Liver (tissue), 9 donors: Measurements from ENCODE around the gene LEKR1. TPM values are rescaled to one million over a fixed set of nuclear protein-coding genes. Genes with fewer than 3 reads are reported as not detected.

Experiments
- DNase-seq: peaks from one replicate; pipeline ENCODE4 v3.0.0-alpha.2; 2017; ENCODE audit warnings: low spot score
- H3K27ac ChIP-seq, 2 donors: one replicate each; pipeline ENCODE4 v1.7.0; 2013; ENCODE audit warnings: inconsistent platforms in 2 of 2, low read length in 2 of 2, control low read depth in 1 of 2, low read depth in 1 of 2, mild to moderate bottlenecking in 1 of 2
- H3K27me3 ChIP-seq, 4 donors: one replicate each; pipeline versions ENCODE4 v1.6.1 to v1.7.0; 2013; ENCODE audit warnings: low read length in 3 of 4, inconsistent platforms in 1 of 4, mild to moderate bottlenecking in 1 of 4, moderate library complexity in 1 of 4; ENCODE audit not compliant: control insufficient read depth in 4 of 4, insufficient read depth in 4 of 4
- H3K36me3 ChIP-seq, 4 donors: one replicate each; pipeline versions ENCODE4 v1.6.1 to v1.7.0; 2013; ENCODE audit warnings: low read length in 3 of 4, mild to moderate bottlenecking in 3 of 4, low read depth in 1 of 4, moderate library complexity in 1 of 4; ENCODE audit not compliant: control insufficient read depth in 4 of 4, insufficient read depth in 3 of 4
- H3K4me1 ChIP-seq, 4 donors: one replicate each; pipeline versions ENCODE4 v1.6.1 to v1.7.0; 2013; ENCODE audit warnings: low read length in 3 of 4, mild to moderate bottlenecking in 3 of 4, moderate library complexity in 1 of 4; ENCODE audit not compliant: control insufficient read depth in 4 of 4, insufficient read depth in 4 of 4
- H3K4me3 ChIP-seq, 3 donors: one replicate each; pipeline versions ENCODE4 v1.6.1 to v1.7.0; 2013; ENCODE audit warnings: low read length in 3 of 3, control low read depth in 1 of 3, low read depth in 1 of 3, mild to moderate bottlenecking in 1 of 3
- H3K9ac ChIP-seq, 2 donors: one replicate each; pipeline ENCODE4 v1.7.0; 2013; ENCODE audit warnings: low read length in 2 of 2, mild to moderate bottlenecking in 2 of 2, moderate library complexity in 2 of 2, control low read depth in 1 of 2, low read depth in 1 of 2
- H3K9me3 ChIP-seq, 4 donors: one replicate each; pipeline versions ENCODE4 v1.6.1 to v1.7.0; 2013; ENCODE audit warnings: low read length in 3 of 4; ENCODE audit not compliant: control insufficient read depth in 4 of 4
- EGR1 ChIP-seq, 2 donors: IDR thresholded peaks; 2 replicates each; pipeline ENCODE4 v1.6.1; 2016 to 2018; ENCODE audit warnings: antibody characterized with exemption in 2 of 2, low read depth in 2 of 2
- FOXA1 ChIP-seq: IDR thresholded peaks from 2 replicates; pipeline ENCODE4 v1.6.1; 2016; ENCODE audit warnings: antibody characterized with exemption
- FOXA2 ChIP-seq: IDR thresholded peaks from 2 replicates; pipeline ENCODE4 v1.6.1; 2016; ENCODE audit warnings: antibody characterized with exemption
- GABPA ChIP-seq, 2 donors: IDR thresholded peaks in 1 of 2; conservative IDR thresholded peaks in 1 of 2; 2 replicates each; pipeline ENCODE4 v1.6.1; 2016; ENCODE audit warnings: antibody characterized with exemption in 2 of 2, mild to moderate bottlenecking in 1 of 2, moderate library complexity in 1 of 2
- HNF4A ChIP-seq, 2 donors: conservative IDR thresholded peaks; 2 replicates each; pipeline ENCODE4 v1.6.1; 2016; ENCODE audit warnings: antibody characterized with exemption in 2 of 2, mild to moderate bottlenecking in 2 of 2
- HNF4G ChIP-seq: IDR thresholded peaks from 2 replicates; pipeline ENCODE4 v1.6.1; 2016; ENCODE audit warnings: antibody characterized with exemption
- JUND ChIP-seq, 2 donors: IDR thresholded peaks; 2 replicates each; pipeline ENCODE4 v1.6.1; 2016; ENCODE audit warnings: antibody characterized with exemption in 2 of 2
- NR2F2 ChIP-seq: IDR thresholded peaks from 2 replicates; pipeline ENCODE4 v1.6.1; 2016; ENCODE audit warnings: antibody characterized with exemption
- RAD21 ChIP-seq, 2 donors: IDR thresholded peaks; 2 replicates each; pipeline ENCODE4 v1.6.1; 2016; ENCODE audit warnings: antibody characterized with exemption in 2 of 2, mild to moderate bottlenecking in 2 of 2
- RXRA ChIP-seq, 2 donors: IDR thresholded peaks; 2 replicates each; pipeline ENCODE4 v1.6.1; 2017 to 2018; ENCODE audit warnings: antibody characterized with exemption in 2 of 2, mild to moderate bottlenecking in 1 of 2
- SP1 ChIP-seq: IDR thresholded peaks from 2 replicates; pipeline ENCODE4 v1.6.1; 2018; ENCODE audit warnings: antibody characterized with exemption, mild to moderate bottlenecking
- TAF1 ChIP-seq: conservative IDR thresholded peaks from 2 replicates; pipeline ENCODE4 v1.6.1; 2016; ENCODE audit warnings: antibody characterized with exemption, mild to moderate bottlenecking
- YY1 ChIP-seq: IDR thresholded peaks from 2 replicates; pipeline ENCODE4 v1.6.1; 2016; ENCODE audit warnings: antibody characterized with exemption, mild to moderate bottlenecking
- ZBTB33 ChIP-seq: IDR thresholded peaks from 2 replicates; pipeline ENCODE4 v1.6.1; 2016; ENCODE audit warnings: antibody characterized with exemption
- polyA plus RNA-seq, 2 donors: library from polyadenylated mRNA; stranded (reverse) in 1 of 2; unstranded in 1 of 2; fragments of 200-250 nt in 1 of 2; fragments of >200 nt in 1 of 2; fragmentation: Nextera tagmentation in 1 of 2; extraction: Ambion mirVana in 1 of 2; gene quantifications; one replicate each; pipeline versions ENCODE4 v1.2.1 to v1.2.3, GENCODE V29; 2013 to 2015
- total RNA-seq, 2 donors: library from RNA; depleted of rRNA; stranded (reverse); fragments of >200 nt; gene quantifications; one replicate each; pipeline ENCODE4 v1.2.3, GENCODE V29; 2014
- TF ChIP-seq, protein P1 (sequence below): IDR thresholded peaks from 2 replicates; pipeline ENCODE4 v1.6.1; 2016; ENCODE audit warnings: antibody characterized with exemption
- TF ChIP-seq, protein P2 (sequence below): fragments of 150-350 bp; IDR thresholded peaks from 2 replicates; pipeline ENCODE4 v1.5.1; 2017; ENCODE audit warnings: improper control_type of control experiment, low read depth, low read length; ENCODE audit not compliant: missing input control
- TF ChIP-seq, protein P3 (sequence below): IDR thresholded peaks from 2 replicates; pipeline ENCODE4 v1.6.1; 2016; ENCODE audit warnings: antibody characterized with exemption, mild to moderate bottlenecking
- TF ChIP-seq, protein P4 (sequence below): IDR thresholded peaks from 2 replicates; pipeline ENCODE4 v1.6.1; 2016; ENCODE audit warnings: antibody characterized with exemption
- donor health status: healthy.
- donor health status: healthy.
- donor health status: healthy.
- donor health status: healthy.
- donor health status: healthy.

The LEKR1 gene
- total and polyA plus RNA-seq, 4 donors, result 0.19 to 0.72 (median 0.44) TPM

DNA sequence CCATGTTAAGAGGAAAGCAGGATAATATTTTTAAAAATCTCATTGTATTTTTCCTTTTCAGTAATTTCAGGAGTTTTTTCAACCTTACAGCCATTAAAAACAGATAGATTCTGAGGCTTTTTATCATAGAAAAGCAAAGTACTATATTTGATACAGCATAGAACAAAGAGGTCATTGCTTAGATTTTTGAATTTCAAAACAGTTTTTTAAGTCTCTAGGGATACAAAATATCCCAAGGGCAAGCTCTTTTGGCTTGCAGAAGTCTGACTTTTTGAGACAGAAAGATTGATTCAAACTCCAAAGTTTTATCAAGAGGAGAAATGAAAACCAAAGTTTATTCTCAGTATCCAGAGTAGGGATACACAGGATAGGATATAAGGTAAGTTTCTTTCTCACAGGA lies 49.3 kb upstream of the LEKR1 start:
- no peak for DNase-seq
- TF ChIP-seq RAD21 (IDR thresholded peaks at IDR 0.05) (no peak), FOXA2 (no peak), EGR1 (IDR thresholded peaks at IDR 0.05; ENCODE audit: low read depth in 2 of 2) (no peak), FOXA1 (no peak), YY1 (no peak), JUND (IDR thresholded peaks at IDR 0.05) (no peak), HNF4A (conservative IDR thresholded peaks at IDR 0.05) (no peak), SP1 (no peak), NR2F2 (no peak), HNF4G (no peak), RXRA (IDR thresholded peaks at IDR 0.05) (no peak), ZBTB33 (no peak), TAF1 (no peak), GABPA (IDR thresholded peaks at IDR 0.05 in 1 of 2, conservative IDR thresholded peaks at IDR 0.05 in 1 of 2) (no peak)
- TF ChIP-seq, protein P1, sequence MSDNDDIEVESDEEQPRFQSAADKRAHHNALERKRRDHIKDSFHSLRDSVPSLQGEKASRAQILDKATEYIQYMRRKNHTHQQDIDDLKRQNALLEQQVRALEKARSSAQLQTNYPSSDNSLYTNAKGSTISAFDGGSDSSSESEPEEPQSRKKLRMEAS, result no peak
- TF ChIP-seq, protein P2, sequence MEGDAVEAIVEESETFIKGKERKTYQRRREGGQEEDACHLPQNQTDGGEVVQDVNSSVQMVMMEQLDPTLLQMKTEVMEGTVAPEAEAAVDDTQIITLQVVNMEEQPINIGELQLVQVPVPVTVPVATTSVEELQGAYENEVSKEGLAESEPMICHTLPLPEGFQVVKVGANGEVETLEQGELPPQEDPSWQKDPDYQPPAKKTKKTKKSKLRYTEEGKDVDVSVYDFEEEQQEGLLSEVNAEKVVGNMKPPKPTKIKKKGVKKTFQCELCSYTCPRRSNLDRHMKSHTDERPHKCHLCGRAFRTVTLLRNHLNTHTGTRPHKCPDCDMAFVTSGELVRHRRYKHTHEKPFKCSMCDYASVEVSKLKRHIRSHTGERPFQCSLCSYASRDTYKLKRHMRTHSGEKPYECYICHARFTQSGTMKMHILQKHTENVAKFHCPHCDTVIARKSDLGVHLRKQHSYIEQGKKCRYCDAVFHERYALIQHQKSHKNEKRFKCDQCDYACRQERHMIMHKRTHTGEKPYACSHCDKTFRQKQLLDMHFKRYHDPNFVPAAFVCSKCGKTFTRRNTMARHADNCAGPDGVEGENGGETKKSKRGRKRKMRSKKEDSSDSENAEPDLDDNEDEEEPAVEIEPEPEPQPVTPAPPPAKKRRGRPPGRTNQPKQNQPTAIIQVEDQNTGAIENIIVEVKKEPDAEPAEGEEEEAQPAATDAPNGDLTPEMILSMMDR, result no peak
- TF ChIP-seq, protein P3, sequence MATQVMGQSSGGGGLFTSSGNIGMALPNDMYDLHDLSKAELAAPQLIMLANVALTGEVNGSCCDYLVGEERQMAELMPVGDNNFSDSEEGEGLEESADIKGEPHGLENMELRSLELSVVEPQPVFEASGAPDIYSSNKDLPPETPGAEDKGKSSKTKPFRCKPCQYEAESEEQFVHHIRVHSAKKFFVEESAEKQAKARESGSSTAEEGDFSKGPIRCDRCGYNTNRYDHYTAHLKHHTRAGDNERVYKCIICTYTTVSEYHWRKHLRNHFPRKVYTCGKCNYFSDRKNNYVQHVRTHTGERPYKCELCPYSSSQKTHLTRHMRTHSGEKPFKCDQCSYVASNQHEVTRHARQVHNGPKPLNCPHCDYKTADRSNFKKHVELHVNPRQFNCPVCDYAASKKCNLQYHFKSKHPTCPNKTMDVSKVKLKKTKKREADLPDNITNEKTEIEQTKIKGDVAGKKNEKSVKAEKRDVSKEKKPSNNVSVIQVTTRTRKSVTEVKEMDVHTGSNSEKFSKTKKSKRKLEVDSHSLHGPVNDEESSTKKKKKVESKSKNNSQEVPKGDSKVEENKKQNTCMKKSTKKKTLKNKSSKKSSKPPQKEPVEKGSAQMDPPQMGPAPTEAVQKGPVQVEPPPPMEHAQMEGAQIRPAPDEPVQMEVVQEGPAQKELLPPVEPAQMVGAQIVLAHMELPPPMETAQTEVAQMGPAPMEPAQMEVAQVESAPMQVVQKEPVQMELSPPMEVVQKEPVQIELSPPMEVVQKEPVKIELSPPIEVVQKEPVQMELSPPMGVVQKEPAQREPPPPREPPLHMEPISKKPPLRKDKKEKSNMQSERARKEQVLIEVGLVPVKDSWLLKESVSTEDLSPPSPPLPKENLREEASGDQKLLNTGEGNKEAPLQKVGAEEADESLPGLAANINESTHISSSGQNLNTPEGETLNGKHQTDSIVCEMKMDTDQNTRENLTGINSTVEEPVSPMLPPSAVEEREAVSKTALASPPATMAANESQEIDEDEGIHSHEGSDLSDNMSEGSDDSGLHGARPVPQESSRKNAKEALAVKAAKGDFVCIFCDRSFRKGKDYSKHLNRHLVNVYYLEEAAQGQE, result no peak
- TF ChIP-seq, protein P4, sequence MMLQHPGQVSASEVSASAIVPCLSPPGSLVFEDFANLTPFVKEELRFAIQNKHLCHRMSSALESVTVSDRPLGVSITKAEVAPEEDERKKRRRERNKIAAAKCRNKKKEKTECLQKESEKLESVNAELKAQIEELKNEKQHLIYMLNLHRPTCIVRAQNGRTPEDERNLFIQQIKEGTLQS, result no peak
- H3K9ac ChIP-seq, result no peak overlapping the region
- H3K4me3 ChIP-seq, result no peak overlapping the region
- H3K27me3 ChIP-seq, result no peaks in the 10 kb centered on the region
- H3K9me3 ChIP-seq, result no peaks in the 10 kb centered on the region
- no peaks in the 10 kb centered on the region for H3K36me3 ChIP-seq
- H3K4me1 ChIP-seq, result no peaks in the 10 kb centered on the region
- H3K27ac ChIP-seq, result no peak overlapping the region
